GM19463 (cell line): ENCODE measurements around the gene SMIM1.

Experiments
- ATAC-seq: cut with Tn5 transposase; IDR thresholded peaks from one replicate; pipeline ENCODE4 v1.9.1; 2021; ENCODE audit warnings: mild to moderate bottlenecking, moderate library complexity; ENCODE audit not compliant: unreplicated experiment

Gene SMIM1

DNA sequence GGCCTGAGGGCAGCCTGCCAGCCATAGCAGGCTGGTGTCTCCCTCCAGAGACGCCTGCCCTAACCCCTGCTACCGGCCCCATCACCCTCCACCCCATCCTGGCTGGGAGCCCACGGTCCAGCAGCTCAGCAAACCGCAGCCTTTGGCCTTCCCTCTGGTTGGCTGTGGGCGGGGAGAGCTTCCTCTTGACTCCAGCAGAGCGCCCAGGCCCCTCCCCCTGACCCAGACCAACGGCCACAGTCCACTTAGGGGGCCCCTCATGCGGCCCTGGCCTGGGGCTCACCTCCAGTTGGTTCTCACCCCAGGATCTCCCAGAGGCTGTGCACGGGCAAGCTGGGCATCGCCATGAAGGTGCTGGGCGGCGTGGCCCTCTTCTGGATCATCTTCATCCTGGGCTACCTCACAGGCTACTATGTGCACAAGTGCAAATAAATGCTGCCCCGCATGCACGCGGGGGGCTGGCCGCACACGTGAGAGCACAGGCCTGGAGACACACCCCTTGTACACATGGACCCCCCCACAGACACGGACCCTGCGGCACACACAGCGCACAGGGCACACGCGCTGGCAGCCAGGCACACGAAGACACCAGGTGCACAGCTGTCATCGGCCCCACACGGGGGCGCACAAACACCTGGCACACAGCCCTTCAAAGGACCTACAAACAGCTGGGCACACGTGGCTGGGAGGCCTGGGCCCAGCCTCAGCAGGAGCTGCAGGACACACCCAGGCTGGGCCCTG lies 3.1 kb downstream of the SMIM1 start:
- no peak for ATAC-seq

DNA sequence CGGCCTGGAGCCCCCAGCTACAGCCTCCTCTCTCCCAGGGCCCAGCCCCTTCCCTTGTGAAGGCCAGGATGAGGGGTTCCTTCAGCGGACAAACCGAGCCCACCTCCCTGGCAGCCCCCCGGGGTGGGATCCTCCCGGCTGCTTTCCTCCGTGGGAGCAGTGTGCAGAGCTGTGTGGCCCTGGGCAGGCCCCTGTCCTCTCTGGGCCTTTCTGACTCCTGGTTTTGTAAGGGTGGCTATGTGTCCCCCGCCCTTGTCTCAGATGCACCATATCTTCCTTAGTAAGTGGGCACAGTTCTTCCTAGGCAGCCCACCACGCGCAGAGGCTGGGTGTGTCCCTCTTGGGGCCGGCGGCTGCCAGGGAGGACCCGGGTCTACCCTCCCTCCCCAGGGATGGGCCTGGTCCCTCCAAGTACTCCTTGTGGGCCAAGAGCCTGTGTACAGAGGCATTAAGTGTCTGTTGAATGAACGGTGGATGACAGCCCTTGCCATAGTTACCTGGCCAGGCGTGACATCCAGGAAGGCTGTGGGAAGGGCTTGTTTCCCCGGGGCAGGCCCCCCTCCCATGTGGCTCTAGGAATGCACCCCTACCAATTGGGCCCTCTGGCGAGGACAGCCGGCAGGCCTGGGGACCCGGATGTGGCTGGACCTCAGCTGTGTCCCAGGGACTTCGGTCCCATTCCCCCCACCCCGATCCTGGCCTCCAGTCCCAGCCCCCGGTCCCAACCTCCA lies 3.8 kb downstream of the SMIM1 start:
- no peak for ATAC-seq

DNA sequence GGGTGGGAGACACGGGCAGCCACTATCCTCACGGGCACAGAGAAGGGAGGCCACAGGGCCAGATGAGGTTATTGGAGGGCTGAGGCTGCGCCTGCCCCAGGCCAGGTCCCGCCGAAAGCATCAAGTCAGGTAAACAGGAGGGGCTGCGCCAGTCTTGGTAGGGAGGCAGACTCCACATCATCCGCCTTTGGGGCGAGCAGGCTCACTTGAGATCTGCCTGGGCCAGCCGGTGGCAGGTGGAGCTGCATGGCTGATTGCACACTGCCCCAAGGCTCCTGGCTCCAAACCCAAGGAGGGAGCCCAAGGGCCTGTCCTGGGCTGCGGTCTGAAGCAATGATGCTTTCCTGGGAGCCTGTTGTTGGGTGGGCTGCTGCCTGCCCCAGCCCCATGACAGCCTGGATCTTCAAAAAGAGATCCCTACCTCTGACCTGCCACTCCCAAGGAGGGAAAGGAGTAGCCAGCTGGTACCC lies 4.6 kb downstream of the SMIM1 start:
- no peak for ATAC-seq

DNA sequence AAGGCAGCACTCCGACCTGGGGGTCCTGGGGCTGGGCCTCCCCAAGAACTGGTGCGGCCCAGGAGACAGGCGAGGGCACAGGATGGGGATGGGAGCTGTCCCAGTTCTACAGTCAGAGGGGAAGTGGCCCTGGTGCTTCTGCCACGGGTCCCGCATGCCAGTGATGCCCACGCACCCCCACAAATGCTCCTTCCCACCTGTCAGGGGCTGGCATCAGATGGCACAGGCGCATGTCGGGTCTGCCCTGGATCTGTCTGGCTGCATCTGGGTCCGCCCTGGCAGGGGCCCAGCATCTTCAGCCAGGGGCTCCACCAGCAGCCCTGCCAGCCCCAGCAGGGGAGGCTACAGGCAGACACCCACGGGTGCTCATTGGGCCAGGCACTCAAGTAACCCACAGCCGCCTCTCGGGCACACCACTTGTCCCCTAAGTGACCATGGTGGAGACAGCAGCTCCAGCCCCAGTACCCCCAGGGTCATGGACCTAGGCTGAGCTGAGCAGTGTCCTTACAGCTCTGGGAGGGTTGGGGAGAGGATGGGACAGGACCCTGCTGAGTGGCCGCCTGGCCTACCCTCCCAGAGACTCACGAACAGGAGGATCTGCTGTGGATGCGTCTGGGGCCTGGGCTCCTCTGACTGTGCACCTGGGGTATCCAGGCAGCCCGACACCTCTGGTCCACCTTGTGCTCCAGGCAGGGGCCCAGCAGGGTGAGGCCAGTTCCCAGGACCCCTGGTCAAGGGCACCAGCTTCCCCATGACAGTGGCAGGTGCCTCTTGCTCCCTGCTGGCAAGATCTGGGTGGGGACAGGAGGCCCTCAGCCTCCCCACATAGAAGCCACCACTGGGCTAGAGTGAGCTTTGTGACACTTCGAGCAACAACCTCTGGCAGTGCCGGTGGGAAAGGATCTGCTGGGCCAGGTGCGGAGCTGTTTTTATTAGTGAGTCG lies 5.4 kb downstream of the SMIM1 start:
- ATAC-seq: no peak

DNA sequence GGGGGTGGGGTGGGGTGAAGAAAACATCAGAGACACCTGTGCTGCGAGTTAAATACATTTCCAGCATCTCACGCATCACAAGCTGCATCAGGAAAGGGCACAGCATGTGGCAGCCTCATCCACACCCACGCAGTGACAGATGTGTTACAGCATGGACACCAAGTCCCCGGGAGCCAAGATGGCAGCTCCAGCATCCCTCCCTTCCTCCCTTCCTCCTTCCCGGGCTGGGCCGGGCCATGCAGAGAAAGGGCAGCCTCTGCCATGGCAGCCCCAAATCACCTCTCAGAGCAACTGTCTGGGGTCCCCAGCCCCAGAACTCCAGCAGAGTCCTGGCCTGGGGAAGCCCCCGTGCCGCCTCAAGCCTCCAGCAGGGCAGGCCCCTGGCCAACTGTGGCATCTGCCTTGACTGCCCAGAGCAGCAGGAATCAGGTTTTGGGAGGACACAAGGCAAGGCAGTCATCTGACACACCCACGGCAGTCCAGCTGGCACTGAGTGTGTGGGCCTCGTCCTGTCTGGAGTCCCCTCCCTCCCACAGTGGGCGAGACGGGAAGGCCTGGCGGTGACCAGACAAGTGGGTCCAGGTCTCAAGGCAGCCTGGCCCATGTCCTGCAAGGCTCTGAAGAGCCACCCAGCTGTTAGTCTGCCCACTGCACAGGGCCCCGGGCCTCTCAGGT lies 6.2 kb downstream of the SMIM1 start:
- no peak for ATAC-seq

DNA sequence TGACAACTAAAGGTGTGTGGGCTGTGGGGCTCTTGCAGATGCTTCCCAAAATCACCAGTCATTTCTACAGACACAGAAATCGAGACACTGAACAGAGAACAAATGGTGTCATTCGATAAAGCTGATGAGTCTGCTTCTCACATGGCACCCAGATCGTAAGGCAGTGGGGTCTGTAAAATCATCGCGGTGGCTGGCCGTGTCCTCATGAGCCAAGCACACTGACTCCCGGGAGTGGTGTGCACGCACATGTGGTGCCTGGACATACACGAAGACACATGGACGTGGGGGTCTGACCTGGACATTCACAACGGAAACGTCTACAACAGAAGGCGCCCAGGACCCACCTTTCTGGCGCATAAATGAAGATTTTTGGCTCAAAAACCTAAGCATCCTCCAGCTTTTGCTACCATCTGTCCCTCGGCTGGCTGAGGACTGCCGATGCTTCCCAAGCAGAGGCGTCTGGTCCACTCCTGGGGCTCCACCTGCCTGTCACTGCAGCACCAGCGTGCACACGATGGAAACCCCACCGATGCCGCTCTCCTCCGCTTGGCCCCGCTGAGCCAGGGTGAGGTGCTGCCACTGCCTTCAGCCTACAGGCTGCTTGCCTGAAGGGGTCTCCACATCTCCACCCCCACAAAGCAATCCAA lies 6.8 kb downstream of the SMIM1 start:
- no peak for ATAC-seq

DNA sequence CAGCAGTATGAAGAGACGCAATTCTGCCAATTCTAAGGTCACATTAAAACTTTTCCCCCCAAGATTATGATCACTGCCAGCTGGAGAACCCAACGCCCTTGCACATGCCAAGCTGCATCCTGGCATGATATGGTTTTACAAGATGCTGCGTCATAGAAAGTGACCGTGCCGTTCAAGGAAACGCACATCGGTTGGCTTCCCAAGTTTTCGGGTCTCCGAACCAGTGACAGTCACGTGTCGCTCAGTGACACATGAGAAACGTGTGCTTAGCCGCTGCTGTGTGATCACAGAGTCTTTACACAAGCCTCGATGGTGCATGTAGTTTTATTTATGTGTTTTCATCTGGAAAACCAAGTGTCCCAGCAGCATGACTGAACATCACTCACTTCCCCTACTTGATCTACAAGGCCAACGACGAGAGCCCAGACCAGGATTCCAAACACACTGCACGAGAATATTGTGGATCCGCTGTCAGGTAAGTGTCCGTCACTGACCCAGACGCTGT lies 7.4 kb downstream of the SMIM1 start:
- ATAC-seq: no peak

DNA sequence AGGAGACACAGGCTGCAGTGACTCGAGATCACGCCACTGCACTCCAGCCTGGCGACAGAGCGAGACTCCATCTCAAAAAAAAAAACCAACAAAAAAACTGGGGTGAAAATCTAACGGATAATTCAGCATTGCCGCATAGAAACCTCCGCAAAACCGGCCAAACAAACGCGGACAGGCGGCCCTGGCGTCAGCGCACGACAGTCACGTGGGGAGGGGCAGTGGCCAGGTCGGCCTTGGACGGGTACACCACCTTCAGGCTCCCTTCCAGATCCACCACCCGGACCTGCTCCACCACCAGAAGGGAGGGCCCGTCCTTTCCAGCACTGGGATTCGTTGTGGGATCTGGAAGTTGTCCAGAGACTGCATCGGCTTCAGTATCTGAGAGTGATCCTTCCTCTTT lies 8.4 kb downstream of the SMIM1 start:
- no peak for ATAC-seq

DNA sequence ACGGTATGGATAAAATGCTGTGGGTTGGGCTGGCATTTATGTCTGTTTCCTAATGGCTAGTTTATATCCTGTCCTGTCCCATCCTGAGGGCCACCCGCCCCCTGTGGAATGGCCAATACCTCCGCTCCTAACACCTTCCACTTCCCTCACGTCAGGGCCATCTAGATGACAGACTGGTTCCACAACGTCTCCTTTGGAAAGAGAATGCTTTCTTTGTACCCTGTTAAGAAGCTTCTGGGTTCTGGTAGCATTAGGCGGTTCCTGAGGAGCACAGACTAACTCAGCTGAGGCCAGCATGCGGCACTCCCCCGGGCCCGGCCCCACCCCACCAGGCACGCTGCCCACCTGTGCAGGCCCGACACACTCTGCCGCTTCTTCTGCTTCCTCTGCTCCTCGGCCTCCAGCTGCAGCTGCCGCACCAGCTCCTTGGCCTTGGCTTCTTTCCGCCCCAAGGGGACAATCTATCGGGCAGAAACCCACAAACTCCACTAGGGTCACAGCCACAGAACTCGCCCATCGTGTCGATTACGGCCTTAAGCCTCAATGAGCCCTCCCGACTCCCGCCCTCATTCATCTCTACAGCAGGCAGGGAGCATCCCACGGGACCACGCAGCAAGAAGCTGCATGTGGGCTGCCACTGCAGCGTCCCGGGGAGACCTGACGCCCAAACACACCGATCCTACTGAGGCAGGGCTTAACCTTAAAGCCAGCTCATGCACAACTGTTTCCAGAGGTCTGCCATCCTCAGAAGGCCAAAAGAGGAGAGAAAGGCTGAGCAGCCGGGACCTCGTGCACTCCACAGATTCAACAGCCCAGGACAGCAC lies 11.3 kb downstream of the SMIM1 start:
- no peak for ATAC-seq

DNA sequence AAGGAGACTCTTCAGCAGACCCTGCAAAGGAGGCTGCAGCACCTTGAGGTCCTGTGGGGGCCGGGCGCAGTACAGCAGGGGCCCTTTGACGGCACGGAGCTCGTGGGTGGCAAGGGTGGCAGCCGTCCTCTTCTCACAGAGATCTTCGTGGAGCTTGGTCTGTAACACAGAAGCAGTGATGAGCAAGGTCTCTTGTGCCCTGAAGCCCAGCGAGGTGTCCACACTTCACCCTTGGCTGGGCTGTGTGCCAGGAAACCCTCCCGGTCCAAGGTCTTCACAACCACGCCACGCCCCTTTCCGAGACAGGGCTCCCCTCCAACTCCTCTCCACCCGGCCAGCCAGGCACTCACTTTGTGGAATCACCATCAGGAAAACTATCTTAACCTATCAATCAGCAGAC lies 12.5 kb downstream of the SMIM1 start:
- ATAC-seq: no peak

DNA sequence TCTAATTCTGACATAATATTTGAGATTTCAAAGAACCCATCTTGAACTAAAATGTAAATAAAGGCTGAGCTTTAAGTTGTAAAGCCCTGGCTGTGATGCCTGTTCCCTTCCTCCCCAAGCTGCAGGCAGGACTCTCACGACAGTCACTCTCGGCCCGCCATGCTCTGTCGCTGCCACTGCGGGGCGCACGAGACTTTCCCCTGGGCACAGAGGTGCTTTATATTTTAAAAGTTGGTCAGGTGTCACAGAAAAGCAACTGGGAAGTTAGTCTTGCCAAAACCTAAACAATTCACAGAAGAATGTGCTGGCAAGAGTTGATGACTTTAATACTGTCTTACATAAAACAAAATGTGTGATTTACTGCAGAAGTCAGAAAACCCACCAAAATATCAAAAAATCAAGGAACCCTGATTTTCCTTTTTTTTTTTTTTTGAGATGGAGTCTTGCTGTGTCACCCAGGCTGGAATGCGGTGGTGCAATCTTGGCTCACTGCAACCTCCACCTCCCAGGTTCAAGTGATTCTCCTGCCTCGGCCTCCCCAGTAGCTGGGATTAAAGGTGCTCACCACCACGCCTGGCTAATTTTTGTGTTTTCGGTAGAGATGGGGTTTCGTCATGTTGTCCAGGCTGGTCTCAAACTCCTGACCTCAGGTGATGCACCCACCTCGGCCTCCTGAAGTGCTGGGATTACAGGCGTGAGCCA lies 13.1 kb downstream of the SMIM1 start:
- ATAC-seq: no peak

DNA sequence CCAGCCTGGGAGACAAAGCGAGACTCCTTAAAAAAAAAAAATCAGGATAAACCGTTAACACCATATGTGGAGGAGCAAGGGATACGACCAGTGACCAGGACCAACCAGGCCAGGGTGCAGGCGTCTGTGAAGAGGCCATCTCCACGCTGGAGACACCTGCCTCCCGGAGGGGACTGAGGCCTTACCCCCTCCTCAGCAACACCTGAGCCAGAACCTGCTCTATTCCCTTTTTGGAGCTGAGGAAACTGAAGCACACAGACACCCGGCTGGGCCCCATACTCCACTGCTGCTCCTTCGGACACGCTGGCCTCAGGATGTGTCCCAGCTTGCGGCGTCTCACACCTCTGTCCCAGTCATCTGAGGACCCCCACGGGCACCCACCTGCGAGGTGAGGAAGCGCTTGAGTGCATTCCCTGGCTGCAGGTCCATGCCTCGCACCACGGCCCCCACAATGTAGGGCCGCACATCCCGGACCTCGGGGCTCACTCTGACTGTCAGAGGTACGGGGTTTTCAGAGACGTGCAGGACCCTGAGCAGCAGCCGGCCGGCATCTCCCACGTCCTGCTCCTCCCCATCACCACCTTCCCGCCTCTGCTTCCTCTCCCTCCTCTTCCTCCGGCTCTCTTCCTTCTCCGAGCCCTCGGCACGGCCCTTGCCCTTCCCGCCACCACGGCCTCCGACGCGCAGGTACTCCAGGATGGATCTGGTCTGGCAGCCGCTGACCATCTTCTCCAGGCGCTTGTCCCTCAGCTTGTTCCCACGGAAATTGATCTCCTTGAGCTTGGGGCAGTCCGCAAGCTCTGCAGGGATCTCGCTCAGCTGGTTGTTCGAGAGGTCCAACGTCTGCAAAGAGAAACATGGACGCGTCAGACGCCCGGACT lies 14.2 kb downstream of the SMIM1 start:
- no peak for ATAC-seq

DNA sequence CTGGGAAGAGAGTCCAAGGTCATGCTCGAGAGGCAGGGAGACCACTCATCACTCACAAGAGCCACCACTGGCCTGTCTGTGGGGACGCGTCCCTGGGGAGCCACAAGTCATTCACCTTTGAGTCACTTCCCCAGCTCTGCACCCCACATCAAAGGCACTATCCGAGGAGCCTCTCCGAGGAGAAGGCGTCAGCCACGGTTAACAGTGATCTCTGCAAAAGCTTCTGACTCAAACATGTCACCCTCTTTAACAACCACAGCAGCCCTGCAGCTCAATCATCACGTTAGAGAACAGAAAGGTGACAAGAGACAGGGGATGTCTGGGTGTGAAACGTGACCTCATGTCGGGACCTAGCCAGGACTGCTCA lies 14.8 kb downstream of the SMIM1 start:
- no peak for ATAC-seq

DNA sequence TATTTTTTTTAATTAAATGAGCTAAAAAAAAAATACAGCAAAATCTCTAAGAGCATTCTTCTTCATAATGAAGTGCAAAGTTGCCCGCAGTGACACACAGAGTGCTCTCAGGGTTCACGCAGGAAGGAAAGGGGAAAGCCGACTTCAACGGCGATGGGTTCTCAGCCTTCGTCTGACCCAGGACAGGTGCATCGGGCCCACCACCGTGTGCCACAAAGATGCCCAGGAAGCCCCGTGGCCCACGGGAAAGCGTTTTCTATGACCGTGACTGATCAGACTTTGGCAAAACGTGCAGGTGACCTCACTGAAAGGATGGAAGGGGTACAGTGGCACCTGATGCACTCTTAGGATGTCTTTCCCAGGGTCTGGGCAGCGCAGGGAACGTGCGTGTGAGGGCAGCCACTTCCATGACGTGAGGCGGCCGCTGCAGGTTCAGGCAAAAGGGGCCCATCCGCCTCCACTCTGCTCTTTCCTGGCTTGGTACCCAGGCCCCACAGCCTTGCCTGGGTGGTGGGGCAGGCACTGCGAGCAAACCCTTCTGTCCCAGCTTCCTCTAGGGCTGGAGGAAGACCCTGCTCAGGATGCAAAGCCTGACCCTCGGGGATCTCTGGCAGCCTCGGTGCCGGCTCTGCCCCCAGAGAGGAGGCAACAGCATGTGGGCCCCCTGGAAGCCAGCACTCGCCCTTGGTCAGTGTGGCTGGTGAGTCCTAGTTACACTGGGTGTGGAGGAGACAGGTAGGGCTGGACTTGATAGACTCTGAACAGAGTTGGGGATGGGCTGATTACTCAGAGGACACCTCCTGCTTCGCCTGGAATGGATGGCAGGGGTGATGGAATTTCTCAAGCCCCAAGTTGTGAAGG lies 15.4 kb downstream of the SMIM1 start:
- no peak for ATAC-seq

DNA sequence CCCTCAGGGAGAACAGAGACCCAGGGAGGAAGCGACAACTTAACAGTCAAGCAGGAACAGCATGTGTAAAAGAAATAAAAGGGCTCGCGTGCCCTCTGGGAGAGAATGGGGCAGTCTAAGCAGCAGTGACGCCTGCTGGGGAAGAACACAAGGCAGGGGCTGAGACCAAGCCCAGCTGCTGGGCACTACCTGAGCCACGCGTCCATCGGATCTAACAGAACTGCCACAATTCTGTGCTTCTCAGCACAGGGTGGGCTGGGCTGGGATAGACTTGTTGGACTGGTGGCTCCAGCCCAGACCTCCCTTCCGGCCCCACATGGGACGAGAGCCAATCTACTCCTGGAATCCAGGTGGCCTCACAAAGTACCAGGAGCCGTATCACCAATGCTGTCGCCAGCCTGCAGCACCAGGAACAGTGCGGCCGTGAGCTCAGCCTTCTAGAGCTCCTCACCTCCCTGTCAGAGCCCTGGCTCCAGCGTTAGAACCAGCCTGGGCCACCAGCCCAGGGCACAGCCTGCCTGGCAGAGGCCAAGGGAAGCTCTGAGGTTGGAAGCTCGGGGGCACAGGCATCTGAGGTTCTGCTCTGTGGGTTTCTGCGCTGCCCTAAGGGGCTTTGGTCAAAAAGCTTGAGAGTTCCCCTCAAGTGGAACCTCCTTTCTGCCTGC lies 16.3 kb downstream of the SMIM1 start:
- ATAC-seq: no peak
